ENCODE measurements around the gene CPNE7. TPM values are rescaled to one million over a fixed set of nuclear protein-coding genes. Genes with fewer than 3 reads are reported as not detected.

CPNE7 gene
- total and polyA plus RNA-seq, 2 of the 13 experiments (the other 11 are each of a cell fraction or from before 2014, with no cell fraction given), result 0.59 TPM; not detected in 1

- TF ChIP-seq HCFC1 (IDR thresholded peaks at IDR 0.05; ENCODE audit: low read depth, low read length) (0 out of 2 replicates have a peak, but pooled peaks have one; percentile 3), GLI4 (CRISPR knock-in tag; IDR thresholded peaks at IDR 0.05; ENCODE audit: borderline replicate concordance) (no peak), SPEN (CRISPR knock-in tag; IDR thresholded peaks at IDR 0.05; ENCODE audit: low read depth) (peak; percentile 13; the same call in 1 of the 2 replicates), ZNF12 (CRISPR knock-in tag; IDR thresholded peaks at IDR 0.05) (no peak), TBX3 (IDR thresholded peaks at IDR 0.05; ENCODE audit: borderline replicate concordance) (no peak), FOXC1 (CRISPR knock-in tag; IDR thresholded peaks at IDR 0.05; ENCODE audit: borderline replicate concordance) (no peak), RARG (CRISPR knock-in tag; IDR thresholded peaks at IDR 0.05; ENCODE audit: low read depth) (no peak), ZNF556 (CRISPR knock-in tag; IDR thresholded peaks at IDR 0.05; ENCODE audit: borderline replicate concordance) (no peak), POLR2AphosphoS5 (IDR thresholded peaks at IDR 0.05; ENCODE audit: low read depth, low read length) (no peak), EZH2 (conservative IDR thresholded peaks at IDR 0.05; ENCODE audit: low read depth, low read length) (no peak), KDM1A (CRISPR knock-in tag; IDR thresholded peaks at IDR 0.05) (peak; percentile 68; the same call in 1 of the 2 replicates), ZNF292 (CRISPR knock-in tag; IDR thresholded peaks at IDR 0.05; ENCODE audit: borderline replicate concordance, low read depth) (no peak), ZNF704 (CRISPR knock-in tag; IDR thresholded peaks at IDR 0.05; ENCODE audit: borderline replicate concordance) (no peak), NFRKB (IDR thresholded peaks at IDR 0.05) (no peak), SNAPC5 (CRISPR knock-in tag; IDR thresholded peaks at IDR 0.05; ENCODE audit: borderline replicate concordance) (no peak), SIN3A (IDR thresholded peaks at IDR 0.05; ENCODE audit: borderline replicate concordance, low read depth, low read length) (no peak), ZNF800 (CRISPR knock-in tag; IDR thresholded peaks at IDR 0.05) (no peak), ZMYM4 (CRISPR knock-in tag; IDR thresholded peaks at IDR 0.05) (no peak), TCF12 (IDR thresholded peaks at IDR 0.05) (no peak), TCF12 (CRISPR knock-in tag; IDR thresholded peaks at IDR 0.05) (no peak), ZNF75D (CRISPR knock-in tag; IDR thresholded peaks at IDR 0.05; ENCODE audit: borderline replicate concordance) (no peak), ZNF773 (CRISPR knock-in tag; IDR thresholded peaks at IDR 0.05; ENCODE audit: borderline replicate concordance) (0 out of 2 replicates have a peak, but pooled peaks have one; percentile 19), ZNF572 (CRISPR knock-in tag; IDR thresholded peaks at IDR 0.05) (0 out of 2 replicates have a peak, but pooled peaks have one; percentile 49), SIX4 (CRISPR knock-in tag; IDR thresholded peaks at IDR 0.05) (no peak), ZHX1 (CRISPR knock-in tag; IDR thresholded peaks at IDR 0.05; ENCODE audit: low read depth) (no peak), ATF5 (CRISPR knock-in tag; IDR thresholded peaks at IDR 0.05; ENCODE audit: low read depth) (no peak)
Observed at GRCh38 chr16:89571636-89572035, 3.9 kb upstream of the CPNE7 start (continued).

Measured in HepG2 (cell line).